Lower lobe of right lung (tissue), 2 donors: ENCODE measurements around the gene DGKB. TPM values are rescaled to one million over a fixed set of nuclear protein-coding genes. Genes with fewer than 3 reads are reported as not detected.

Experiments
- ATAC-seq, 2 donors: fragments of 200-7000 bp; cut with Tn5 transposase; one replicate each; pipeline ENCODE4 v1.9.1; 2020 to 2022; ENCODE audit warnings: mild to moderate bottlenecking in 2 of 2, moderate library complexity in 2 of 2
- DNase-seq: peaks from one replicate; pipeline ENCODE4 v3.0.0-alpha.2; 2020
- H3K27ac ChIP-seq: fragments of 200-600 bp; one replicate; pipeline ENCODE4 v1.8.0; 2022
- H3K27me3 ChIP-seq: fragments of 200-600 bp; one replicate; pipeline ENCODE4 v1.8.0; 2022; ENCODE audit warnings: low read depth
- H3K36me3 ChIP-seq: fragments of 200-600 bp; one replicate; pipeline ENCODE4 v1.8.0; 2022; ENCODE audit warnings: mild to moderate bottlenecking
- H3K4me1 ChIP-seq: fragments of 200-600 bp; one replicate; pipeline ENCODE4 v1.8.0; 2022
- H3K4me3 ChIP-seq: fragments of 200-600 bp; one replicate; pipeline ENCODE4 v1.8.0; 2022; ENCODE audit warnings: mild to moderate bottlenecking
- H3K9me3 ChIP-seq: fragments of 200-600 bp; one replicate; pipeline ENCODE4 v1.8.0; 2022
- intact Hi-C: fragments of 100-400 bp; cut with DNase I; formaldehyde crosslinking; loops from one replicate; pipeline ENCODE4 v1.11.0; 2022
- total RNA-seq: library from RNA; stranded (reverse); fragmentation: NEBNext Ultra II Directional; extraction: Animal tissue kit (Norgen Biotek cat#: 25700); gene quantifications from one replicate; pipeline ENCODE4 v1.2.1, GENCODE V29; 2021
- TF ChIP-seq, protein P1 (sequence below): fragments of 200-600 bp; IDR thresholded peaks from one replicate; pipeline ENCODE4 v1.8.0; 2022; ENCODE audit warnings: antibody characterized with exemption, mild to moderate bottlenecking
- donor health status: DM: no; HTN: yes; CAD: no; lungs with severe emphysema.

The DGKB gene
- total RNA-seq, 1 donor from 2014 or later = 0.09 TPM

- no peaks in the 10 kb centered on the region for H3K27me3 ChIP-seq
- intact Hi-C loops = no loop called here
- H3K4me3 ChIP-seq = no peak overlapping the region
- no peak overlapping the region for H3K27ac ChIP-seq
- H3K9me3 ChIP-seq = peaks cover 3% of the 10 kb centered on the region
- no peak for DNase-seq
- no peak for ATAC-seq
- H3K36me3 ChIP-seq = no peaks in the 10 kb centered on the region
- no peaks in the 10 kb centered on the region for H3K4me1 ChIP-seq
- TF ChIP-seq, protein P1, sequence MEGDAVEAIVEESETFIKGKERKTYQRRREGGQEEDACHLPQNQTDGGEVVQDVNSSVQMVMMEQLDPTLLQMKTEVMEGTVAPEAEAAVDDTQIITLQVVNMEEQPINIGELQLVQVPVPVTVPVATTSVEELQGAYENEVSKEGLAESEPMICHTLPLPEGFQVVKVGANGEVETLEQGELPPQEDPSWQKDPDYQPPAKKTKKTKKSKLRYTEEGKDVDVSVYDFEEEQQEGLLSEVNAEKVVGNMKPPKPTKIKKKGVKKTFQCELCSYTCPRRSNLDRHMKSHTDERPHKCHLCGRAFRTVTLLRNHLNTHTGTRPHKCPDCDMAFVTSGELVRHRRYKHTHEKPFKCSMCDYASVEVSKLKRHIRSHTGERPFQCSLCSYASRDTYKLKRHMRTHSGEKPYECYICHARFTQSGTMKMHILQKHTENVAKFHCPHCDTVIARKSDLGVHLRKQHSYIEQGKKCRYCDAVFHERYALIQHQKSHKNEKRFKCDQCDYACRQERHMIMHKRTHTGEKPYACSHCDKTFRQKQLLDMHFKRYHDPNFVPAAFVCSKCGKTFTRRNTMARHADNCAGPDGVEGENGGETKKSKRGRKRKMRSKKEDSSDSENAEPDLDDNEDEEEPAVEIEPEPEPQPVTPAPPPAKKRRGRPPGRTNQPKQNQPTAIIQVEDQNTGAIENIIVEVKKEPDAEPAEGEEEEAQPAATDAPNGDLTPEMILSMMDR = no peak
These were observed 396.6 kb downstream of the DGKB start for GRCh38 chr7:14505906-14506305.

GRCh38 chr7:14504134-14504533, 398.4 kb downstream of the DGKB start:
- TF ChIP-seq, protein P1 = no peak
- no peak for ATAC-seq
- H3K27ac ChIP-seq = no peak overlapping the region
- intact Hi-C loops = no loop called here
- no peaks in the 10 kb centered on the region for H3K36me3 ChIP-seq
- H3K4me3 ChIP-seq = no peak overlapping the region
- no peaks in the 10 kb centered on the region for H3K4me1 ChIP-seq
- H3K27me3 ChIP-seq = no peaks in the 10 kb centered on the region
- H3K9me3 ChIP-seq = no peaks in the 10 kb centered on the region
- DNase-seq = no peak

DNA sequence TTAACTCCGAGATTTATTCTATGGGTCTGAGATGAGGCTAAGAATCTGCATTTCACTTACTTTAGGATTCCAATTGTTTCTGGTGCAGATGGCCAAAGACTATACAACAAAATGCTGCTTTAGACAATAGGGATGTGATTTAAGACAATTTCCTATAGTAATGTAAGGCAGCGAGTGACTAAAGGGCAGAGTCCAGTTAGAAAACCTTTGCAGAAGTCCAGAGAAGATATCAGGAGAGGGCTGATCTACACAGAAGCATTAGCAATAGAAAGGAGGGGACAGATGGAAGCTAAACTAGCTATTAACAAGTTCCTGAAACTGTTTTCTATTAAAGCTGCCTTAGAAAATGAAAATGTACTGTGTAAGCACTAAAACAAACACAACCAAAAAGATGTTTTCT, 398.9 kb downstream of the DGKB start:
- DNase-seq = no peak
- no peaks in the 10 kb centered on the region for H3K36me3 ChIP-seq
- no peaks in the 10 kb centered on the region for H3K4me1 ChIP-seq
- intact Hi-C loops = no loop called here
- TF ChIP-seq, protein P1 = no peak
- H3K9me3 ChIP-seq = no peaks in the 10 kb centered on the region
- ATAC-seq = no peak
- no peak overlapping the region for H3K27ac ChIP-seq
- H3K4me3 ChIP-seq = no peak overlapping the region
- no peaks in the 10 kb centered on the region for H3K27me3 ChIP-seq

DNA sequence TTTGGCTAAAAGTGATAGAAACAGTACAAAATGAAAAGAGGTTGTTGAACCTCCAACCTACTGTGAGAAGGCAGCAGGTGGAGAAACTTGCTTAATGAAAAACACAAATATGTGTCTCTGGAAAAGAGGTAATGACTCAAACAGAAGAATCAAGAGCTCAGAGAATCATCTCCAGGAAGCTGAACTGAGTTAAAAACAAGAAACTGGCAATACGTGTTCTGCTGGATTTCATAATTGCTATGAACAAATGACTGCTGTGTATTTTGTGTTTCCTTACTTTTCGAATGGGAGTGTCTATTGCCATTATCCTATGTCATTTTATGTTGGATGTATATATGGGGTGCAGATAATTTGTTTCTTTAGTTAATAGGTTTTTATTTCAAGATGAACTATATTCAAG, 401.1 kb downstream of the DGKB start:
- Histone ChIP-seq H3K27ac (no peak overlapping the region), H3K36me3 (no peaks in the 10 kb centered on the region), H3K9me3 (no peaks in the 10 kb centered on the region), H3K4me1 (no peaks in the 10 kb centered on the region), H3K4me3 (no peak overlapping the region), H3K27me3 (no peaks in the 10 kb centered on the region)
- TF ChIP-seq, protein P1 = no peak
- intact Hi-C loops = no loop called here
- no peak for ATAC-seq
- no peak for DNase-seq

- no peaks in the 10 kb centered on the region for H3K36me3 ChIP-seq
- H3K4me3 ChIP-seq = no peak overlapping the region
- no peak for DNase-seq
- intact Hi-C loops = no loop called here
- TF ChIP-seq, protein P1 = no peak
- no peaks in the 10 kb centered on the region for H3K27me3 ChIP-seq
- ATAC-seq = no peak
- no peaks in the 10 kb centered on the region for H3K9me3 ChIP-seq
- no peak overlapping the region for H3K27ac ChIP-seq
- no peaks in the 10 kb centered on the region for H3K4me1 ChIP-seq
These were observed 405.2 kb downstream of the DGKB start for GRCh38 chr7:14497390-14497789.

GRCh38 chr7:14495633-14496032, 406.9 kb downstream of the DGKB start:
- no peak overlapping the region for H3K27ac ChIP-seq
- H3K4me1 ChIP-seq = no peaks in the 10 kb centered on the region
- H3K9me3 ChIP-seq = no peaks in the 10 kb centered on the region
- intact Hi-C loops = no loop called here
- TF ChIP-seq, protein P1 = no peak
- H3K36me3 ChIP-seq = no peaks in the 10 kb centered on the region
- DNase-seq (no peak), ATAC-seq (no peak)
- no peak overlapping the region for H3K4me3 ChIP-seq
- H3K27me3 ChIP-seq = no peaks in the 10 kb centered on the region
